Motor neuron (in vitro differentiated cells): ENCODE data around the gene DNAJC9. TPM values are rescaled to one million over a fixed set of nuclear protein-coding genes. Genes with fewer than 3 reads are reported as not detected.

Experiments
- ATAC-seq, 8 experiments: fragments of 200-7000 bp; cut with Tn5 transposase; replicated peaks in 6 of 8; 2 replicates each; pipeline ENCODE4 v1.8.0; 2021; ENCODE audit warnings: mild to moderate bottlenecking in 8 of 8, moderate library complexity in 8 of 8
- H3K27ac ChIP-seq, 2 donors: fragments of 250-450 bp; sonication (Bioruptor Pico); 2 replicates each; pipeline ENCODE4 v1.9.0; 2021; ENCODE audit warnings: antibody characterized with exemption in 2 of 2, mild to moderate bottlenecking in 2 of 2, moderate library complexity in 1 of 2
- H3K4me1 ChIP-seq, 2 donors: fragments of 250-450 bp; sonication (Bioruptor Pico); replicated peaks in 1 of 2; 2 replicates each; pipeline ENCODE4 v1.6.1; 2021; ENCODE audit warnings: antibody characterized with exemption in 2 of 2, mild to moderate bottlenecking in 2 of 2, moderate library complexity in 1 of 2
- H3K4me3 ChIP-seq, 5 donors: fragments of 250-450 bp; sonication (Bioruptor Pico); 2 replicates each; pipeline ENCODE4 v1.9.0; 2021; ENCODE audit warnings: antibody characterized with exemption in 5 of 5, mild to moderate bottlenecking in 5 of 5, moderate library complexity in 4 of 5
- WGBS, 10 experiments: fragments of 450-650 bp; shearing (Covaris generic); methylation state at CpG; one replicate each; pipeline ENCODE4 v1.0.0; 2022; 5-methylcytosine and 5-hydroxymethylcytosine counted together
- in situ Hi-C, 9 experiments: fragments of 400-800 bp; cut with MboI; loops; one replicate each; pipeline ENCODE4 v1.15.0; 2021; ENCODE audit warnings: low sequenced_read_pairs in 9 of 9, low pct_unique_long_range_greater_than_20kb in 2 of 9; ENCODE audit not compliant: unreplicated experiment in 9 of 9
- total RNA-seq, 8 experiments: library from RNA; unstranded; fragments of 300-600 nt; gene quantifications; 2 replicates each; pipeline versions ENCODE4 v1.2.3 to v1.2.4, GENCODE V29; 2022

The DNAJC9 gene
- total RNA-seq, 8 experiments from 2014 or later = 12.7 to 50.9 (median 26.8) TPM

DNA sequence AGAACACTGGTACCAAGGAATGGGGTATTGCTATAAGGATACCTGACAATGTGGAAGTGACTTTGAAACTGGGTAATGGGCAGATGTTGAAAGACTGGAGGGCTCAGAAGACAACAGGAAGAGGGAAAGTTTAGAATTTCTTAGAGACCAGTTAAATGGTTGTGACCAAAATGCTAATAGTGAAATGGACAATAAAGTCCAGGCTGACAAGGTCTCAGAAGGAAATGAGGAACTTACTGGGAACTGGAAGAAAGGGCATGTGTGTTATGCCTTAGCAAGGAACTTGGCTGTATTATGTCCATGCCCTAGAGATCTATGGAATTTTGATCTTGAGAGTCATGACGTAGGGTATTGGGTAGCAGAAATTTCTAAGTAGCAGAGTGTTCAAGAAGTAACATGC lies 41.2 kb downstream of the DNAJC9 start:
- in situ Hi-C loops = no loop called here

DNA sequence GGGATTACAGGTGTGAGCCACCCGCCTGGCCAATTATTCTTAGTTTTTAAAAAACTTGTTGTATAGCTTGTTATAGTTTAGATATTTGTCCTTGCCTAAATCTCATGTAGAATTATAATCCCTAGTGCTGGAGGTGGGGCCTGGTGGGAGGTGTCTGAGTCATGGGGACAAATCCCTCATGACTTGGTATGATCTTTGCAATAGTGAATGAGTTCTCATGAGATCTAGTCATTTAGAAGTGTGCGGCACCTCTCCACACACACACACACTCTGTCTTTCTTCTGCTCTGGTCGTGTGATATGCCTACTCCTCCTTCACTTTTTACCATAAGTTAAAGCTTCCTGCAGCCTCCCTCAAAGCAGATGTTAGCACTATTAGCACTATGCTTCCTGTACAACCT lies 42.0 kb downstream of the DNAJC9 start:
- ATAC-seq = no peak
- no peak overlapping the region for H3K27ac ChIP-seq
- WGBS, 10 experiments = 40 to 100% (median 100%) methylated on average over 1 to 2 of the region's 3 CpGs; no CpG with 5 or more reads in 5 of the 10 experiments
- in situ Hi-C loops = no loop called here
- no peak overlapping the region for H3K4me3 ChIP-seq
- H3K4me1 ChIP-seq = no peaks in the 10 kb centered on the region

More for the DNA sequence above, 41.2 kb downstream of the DNAJC9 start:
- 86 to 100% (median 100%) methylated on average over 1 of the region's 1 CpG; no CpG with 5 or more reads in 7 of the 10 experiments for WGBS, 10 experiments
- ATAC-seq = no peak
- H3K4me3 ChIP-seq = no peak overlapping the region
- no peak overlapping the region for H3K27ac ChIP-seq
- no peaks in the 10 kb centered on the region for H3K4me1 ChIP-seq

Other genes with a start within 250 kb of the DNAJC9 start
- gene P4HA1, start 150.4 kb downstream of the DNAJC9 start, total RNA-seq = 100 to 1,000 TPM in 4 of 8 experiments, 10 to 100 TPM in 4; 12.8 to 163 (median 82.2) TPM
- 1 to 10 TPM in 5 of 8 experiments, under 1 TPM in 3; 0.60 to 9.2 (median 1.3) TPM for gene NUDT13, start 136.8 kb downstream of the DNAJC9 start, total RNA-seq
- 10 to 100 TPM; 20.1 to 39.9 (median 25.1) TPM for gene ECD, start 79.2 kb downstream of the DNAJC9 start, total RNA-seq
- gene FAM149B1, start 79.1 kb downstream of the DNAJC9 start, total RNA-seq = 10 to 100 TPM; 14.5 to 32.5 (median 22.6) TPM
- gene MRPS16, start 5.4 kb upstream of the DNAJC9 start, total RNA-seq = 10 to 100 TPM; 38.8 to 82.3 (median 69.4) TPM
- gene CFAP70, start 111.6 kb upstream of the DNAJC9 start, total RNA-seq = 10 to 100 TPM in 1 of 8 experiments, 1 to 10 TPM in 6, under 1 TPM in 1; 0.71 to 16.6 (median 2.0) TPM
- 100 to 1,000 TPM in 1 of 8 experiments, 10 to 100 TPM in 7; 18.2 to 163 (median 36.9) TPM for gene ANXA7, start 166.8 kb upstream of the DNAJC9 start, total RNA-seq
- 1 to 10 TPM in 7 of 8 experiments, under 1 TPM in 1; 0.76 to 5.3 (median 2.2) TPM for gene MSS51, start 186.3 kb upstream of the DNAJC9 start, total RNA-seq
- gene PPP3CB, start 248.8 kb upstream of the DNAJC9 start, total RNA-seq = 10 to 100 TPM; 17.7 to 53.8 (median 39.7) TPM